ENCODE results near the gene GP1BB.

- TF ChIP-seq, protein P1, sequence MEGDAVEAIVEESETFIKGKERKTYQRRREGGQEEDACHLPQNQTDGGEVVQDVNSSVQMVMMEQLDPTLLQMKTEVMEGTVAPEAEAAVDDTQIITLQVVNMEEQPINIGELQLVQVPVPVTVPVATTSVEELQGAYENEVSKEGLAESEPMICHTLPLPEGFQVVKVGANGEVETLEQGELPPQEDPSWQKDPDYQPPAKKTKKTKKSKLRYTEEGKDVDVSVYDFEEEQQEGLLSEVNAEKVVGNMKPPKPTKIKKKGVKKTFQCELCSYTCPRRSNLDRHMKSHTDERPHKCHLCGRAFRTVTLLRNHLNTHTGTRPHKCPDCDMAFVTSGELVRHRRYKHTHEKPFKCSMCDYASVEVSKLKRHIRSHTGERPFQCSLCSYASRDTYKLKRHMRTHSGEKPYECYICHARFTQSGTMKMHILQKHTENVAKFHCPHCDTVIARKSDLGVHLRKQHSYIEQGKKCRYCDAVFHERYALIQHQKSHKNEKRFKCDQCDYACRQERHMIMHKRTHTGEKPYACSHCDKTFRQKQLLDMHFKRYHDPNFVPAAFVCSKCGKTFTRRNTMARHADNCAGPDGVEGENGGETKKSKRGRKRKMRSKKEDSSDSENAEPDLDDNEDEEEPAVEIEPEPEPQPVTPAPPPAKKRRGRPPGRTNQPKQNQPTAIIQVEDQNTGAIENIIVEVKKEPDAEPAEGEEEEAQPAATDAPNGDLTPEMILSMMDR (IDR thresholded peaks at IDR 0.05), result no peak
- TF ChIP-seq POLR2A (IDR thresholded peaks at IDR 0.05), result no peak
Observed at GRCh38 chr22:19735665-19736510, 12.5 kb downstream of the GP1BB start.

Measured in lower leg skin (tissue), 3 donors.